ENCODE data around the gene IFIH1. TPM values are rescaled to one million over a fixed set of nuclear protein-coding genes. Genes with fewer than 3 reads are reported as not detected.

The IFIH1 gene
- total and polyA plus RNA-seq, 9 of the 15 experiments (the other 6 are each of a cell fraction or from before 2014, with no cell fraction given): 0.15 to 1.2 (median 0.60) TPM; not detected in 1

DNA sequence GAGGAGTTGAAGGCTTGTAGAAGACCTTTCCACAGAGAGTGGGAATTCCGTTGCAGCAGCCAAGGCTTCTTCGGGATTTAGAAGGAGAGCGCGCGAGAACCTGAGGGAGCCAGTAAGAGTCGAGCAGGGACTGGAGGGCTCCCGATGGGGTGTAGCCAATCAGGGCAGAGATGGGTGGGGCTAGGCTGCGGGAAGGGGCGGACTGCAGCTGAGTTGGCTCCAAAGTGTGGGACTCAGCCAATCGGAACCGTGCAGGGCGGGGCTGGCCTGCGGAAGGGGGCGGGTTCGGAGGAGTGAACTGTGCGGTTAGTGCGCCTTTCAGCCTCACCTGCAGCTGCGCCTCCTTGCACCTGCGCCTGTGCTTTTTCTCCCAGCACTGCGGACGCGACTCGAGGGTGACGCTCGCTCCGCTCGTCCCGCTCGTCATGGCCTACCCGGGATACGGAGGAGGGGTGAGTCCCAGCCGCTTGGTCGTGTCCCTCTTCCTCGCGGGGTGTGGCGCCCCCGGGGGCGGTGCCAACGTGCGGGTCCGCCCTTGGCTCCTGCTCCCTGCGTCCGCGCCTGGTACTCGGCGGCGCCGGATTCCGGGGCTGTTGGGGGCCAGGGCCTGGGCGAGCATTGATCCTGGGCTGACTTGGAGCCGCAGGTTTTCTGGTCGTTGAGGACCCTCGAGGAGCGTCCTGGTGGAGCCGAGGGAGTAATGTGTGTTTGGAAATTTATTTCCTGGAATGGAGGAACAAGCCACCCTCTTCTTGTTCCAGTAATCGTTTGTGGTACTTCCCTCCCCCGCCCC, 25.5 kb upstream of the IFIH1 start, which contains the start of gene GCA (continued):
- TF ChIP-seq ZBTB17 (CRISPR knock-in tag; IDR thresholded peaks at IDR 0.05) (peak; percentile 44; the same call in 1 of the 2 replicates), ZNF57 (CRISPR knock-in tag; IDR thresholded peaks at IDR 0.05) (no peak)

GRCh38 chr2:162343492-162343823, 25.0 kb upstream of the IFIH1 start:
- ChIA-PET POLR2A (no interaction called here), CTCF (ENCODE audit: low intra/inter-chr PET ratio) (no interaction called here)
- Histone ChIP-seq H3K9ac (ENCODE audit: insufficient read depth in 1 of 2, low read depth in 2 of 2, low read length in 2 of 2) (no peak overlapping the region), H3K4me1 (replicated peaks in 1 of 2; ENCODE audit: control insufficient read depth in 2 of 2, insufficient read depth in 2 of 2, low read length in 2 of 2) (peaks cover 0 to 6% of the 10 kb centered on the region in 2 experiments; a peak in 1 of 5 replicates), H3K9me3 (replicated peaks; ENCODE audit: control insufficient read depth, insufficient read depth, low read depth, low read length) (no peaks in the 10 kb centered on the region), H3K27ac (ENCODE audit: extremely low read depth, low read depth, low read length) (no peak overlapping the region), H3K27me3 (ENCODE audit: control insufficient read depth in 2 of 2, insufficient read depth in 2 of 2, low read length in 2 of 2) (no peaks in the 10 kb centered on the region), H2AFZ (ENCODE audit: low read depth, low read length) (no peak overlapping the region), H3K79me2 (ENCODE audit: control insufficient read depth, insufficient read depth, low read length) (no peaks in the 10 kb centered on the region), H3K4me3 (no peak overlapping the region), H3K4me2 (ENCODE audit: insufficient read depth, low read length) (no peak overlapping the region), H3K9me1 (ENCODE audit: control insufficient read depth, insufficient read depth, low read length) (no peaks in the 10 kb centered on the region), H4K20me1 (replicated peaks; ENCODE audit: control insufficient read depth, insufficient read depth, low read length) (no peaks in the 10 kb centered on the region), H3K36me3 (ENCODE audit: control insufficient read depth, insufficient read depth, low read length) (no peaks in the 10 kb centered on the region)
- FAIRE-seq: no peak
- in situ Hi-C loops (cut with MboI) (no loop called here), intact Hi-C loops (cut with micrococcal nuclease) (no loop called here)
- TF ChIP-seq NELFE (IDR thresholded peaks at IDR 0.05; ENCODE audit: insufficient read depth, insufficient read length) (no peak), SMAD2 (IDR thresholded peaks at IDR 0.05; ENCODE audit: low read depth, low read length) (no peak), ZNF165 (CRISPR knock-in tag; IDR thresholded peaks at IDR 0.05; ENCODE audit: borderline replicate concordance) (no peak), THRA (IDR thresholded peaks at IDR 0.05) (no peak), ARHGAP35 (IDR thresholded peaks at IDR 0.05; ENCODE audit: partially characterized antibody) (no peak), HDAC6 (IDR thresholded peaks at IDR 0.05; ENCODE audit: low read depth, low read length) (no peak), EP300 (IDR thresholded peaks at IDR 0.05; ENCODE audit: low read length) (no peak)
- TF ChIP-seq, protein P1, sequence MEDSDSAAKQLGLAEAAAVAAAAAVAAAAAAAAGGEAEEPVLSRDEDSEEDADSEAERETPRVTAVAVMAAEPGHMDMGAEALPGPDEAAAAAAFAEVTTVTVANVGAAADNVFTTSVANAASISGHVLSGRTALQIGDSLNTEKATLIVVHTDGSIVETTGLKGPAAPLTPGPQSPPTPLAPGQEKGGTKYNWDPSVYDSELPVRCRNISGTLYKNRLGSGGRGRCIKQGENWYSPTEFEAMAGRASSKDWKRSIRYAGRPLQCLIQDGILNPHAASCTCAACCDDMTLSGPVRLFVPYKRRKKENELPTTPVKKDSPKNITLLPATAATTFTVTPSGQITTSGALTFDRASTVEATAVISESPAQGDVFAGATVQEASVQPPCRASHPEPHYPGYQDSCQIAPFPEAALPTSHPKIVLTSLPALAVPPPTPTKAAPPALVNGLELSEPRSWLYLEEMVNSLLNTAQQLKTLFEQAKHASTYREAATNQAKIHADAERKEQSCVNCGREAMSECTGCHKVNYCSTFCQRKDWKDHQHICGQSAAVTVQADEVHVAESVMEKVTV (CRISPR knock-in tag; IDR thresholded peaks at IDR 0.05): no peak
- TF ChIP-seq, protein P2, sequence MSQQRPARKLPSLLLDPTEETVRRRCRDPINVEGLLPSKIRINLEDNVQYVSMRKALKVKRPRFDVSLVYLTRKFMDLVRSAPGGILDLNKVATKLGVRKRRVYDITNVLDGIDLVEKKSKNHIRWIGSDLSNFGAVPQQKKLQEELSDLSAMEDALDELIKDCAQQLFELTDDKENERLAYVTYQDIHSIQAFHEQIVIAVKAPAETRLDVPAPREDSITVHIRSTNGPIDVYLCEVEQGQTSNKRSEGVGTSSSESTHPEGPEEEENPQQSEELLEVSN (IDR thresholded peaks at IDR 0.05; ENCODE audit: borderline replicate concordance in 1 of 2, extremely low read depth in 1 of 2, insufficient read depth in 1 of 2, insufficient read length in 1 of 2, low read depth in 1 of 2, low read length in 1 of 2, poor library complexity in 1 of 2, severe bottlenecking in 1 of 2): no peak
- no peak for ATAC-seq
- no peak for DNase-seq (ENCODE audit: extremely low read depth in 1 of 4, low spot score in 3 of 4)
- BruUV-seq (replicated peaks): no TSS peak
- 2% methylated on average over 4 of the region's 4 CpGs for WGBS (ENCODE audit: insufficient coverage, low coverage, missing lambda C conversion rate)

Measured in K562 (cell line).